K562 (cell line): Measurements from ENCODE around the gene TMEM187. TPM values are rescaled to one million over a fixed set of nuclear protein-coding genes. Genes with fewer than 3 reads are reported as not detected.

ENCODE experiments used
- CXXC5 ChIP-seq: fragments of 250-450 bp; sonication (Bioruptor Pico); IDR thresholded peaks from 2 replicates; pipeline ENCODE4 v1.8.0; 2022; ENCODE audit warnings: inconsistent platforms, mild to moderate bottlenecking, moderate library complexity
- HDAC6 ChIP-seq: IDR thresholded peaks from 2 replicates; pipeline ENCODE4 v1.6.1; 2012; ENCODE audit warnings: low read depth, mild to moderate bottlenecking, control low read depth, inconsistent platforms, low read length, moderate library complexity
- MAZ ChIP-seq, 2 experiments: fragments of 450-650 bp in 1 of 2; sonication (generic) in 1 of 2; formaldehyde crosslinking; IDR thresholded peaks in 1 of 2; conservative IDR thresholded peaks in 1 of 2; 2 replicates each; pipeline versions ENCODE4 v1.4.0 to v1.5.0; 2020; ENCODE audit warnings: mild to moderate bottlenecking in 1 of 2, missing genetic modification reagents in 1 of 2
- MED1 ChIP-seq: sonication (generic); formaldehyde crosslinking; IDR thresholded peaks from 2 replicates; pipeline ENCODE4 v1.8.1; 2023; ENCODE audit warnings: missing genetic modification reagents, borderline replicate concordance
- SP1 ChIP-seq: sonication (generic); formaldehyde crosslinking; IDR thresholded peaks from 2 replicates; pipeline ENCODE4 v1.8.1; 2022; ENCODE audit warnings: mild to moderate bottlenecking, missing genetic modification reagents
- XRCC3 ChIP-seq: fragments of 450-650 bp; IDR thresholded peaks from 2 replicates; pipeline ENCODE4 v1.6.1; 2017; ENCODE audit warnings: mild to moderate bottlenecking, moderate library complexity
- ZNF134 ChIP-seq: fragments of 250-450 bp; sonication (Bioruptor Pico); conservative IDR thresholded peaks from 2 replicates; pipeline ENCODE4 v1.4.0; 2020
- ZNF589 ChIP-seq: fragments of 200-800 bp; sonication (Bioruptor generic); IDR thresholded peaks from 2 replicates; pipeline ENCODE4 v1.6.1; 2016; ENCODE audit warnings: low read depth, missing genetic modification characterization, missing compliant biosample characterization
- polyA plus RNA-seq, 8 experiments: library from polyadenylated mRNA; depleted of rRNA in 4 of 8; stranded (reverse) in 5 of 8; unstranded in 3 of 8; fragments of >200 nt; fragmentation: Nextera tagmentation in 2 of 8; fragmentation: Illumina TruSeq in 1 of 8; extraction: Ambion mirVana in 2 of 8; extraction: Trizol in 1 of 8; gene quantifications; 2 replicates each; pipeline versions ENCODE4 v1.2.1 to v1.2.3, GENCODE V29; 2011 to 2014; ENCODE audit warnings: inconsistent platforms in 1 of 8, missing spikeins in 1 of 8
- total RNA-seq, 7 experiments: library from RNA; depleted of rRNA in 6 of 7; stranded (reverse); fragments of >200 nt in 6 of 7; fragmentation: Illumina TruSeq in 2 of 7; extraction: Trizol in 2 of 7; gene quantifications; 2 replicates each; pipeline versions ENCODE4 v1.2.1 to v1.2.3, GENCODE V29; 2011 to 2021; ENCODE audit warnings: low replicate concordance in 1 of 7
- TF ChIP-seq, protein P1 (sequence below): sonication (generic); formaldehyde crosslinking; IDR thresholded peaks from 2 replicates; pipeline ENCODE4 v1.8.0; 2022; ENCODE audit warnings: mild to moderate bottlenecking, missing genetic modification reagents
- TF ChIP-seq, protein P2 (sequence below): fragments of 200-800 bp; sonication (Bioruptor generic); IDR thresholded peaks from 2 replicates; pipeline ENCODE4 v1.6.1; 2017; ENCODE audit warnings: missing genetic modification characterization, missing compliant biosample characterization
- TF ChIP-seq, protein P3 (sequence below): fragments of 450-650 bp; formaldehyde crosslinking; IDR thresholded peaks from 2 replicates; pipeline ENCODE4 v1.4.0; 2022; ENCODE audit warnings: missing genetic modification characterization
- TF ChIP-seq, protein P4 (sequence below): fragments of 450-650 bp; IDR thresholded peaks from 2 replicates; pipeline ENCODE4 v1.6.1; 2016; ENCODE audit warnings: antibody characterized with exemption
- TF ChIP-seq, protein P5 (sequence below): fragments of 200-800 bp; sonication (Bioruptor generic); IDR thresholded peaks from 2 replicates; pipeline ENCODE4 v1.6.1; 2016; ENCODE audit warnings: missing genetic modification characterization, missing compliant biosample characterization
- TF ChIP-seq, protein P6 (sequence below): fragments of 450-650 bp; IDR thresholded peaks from 2 replicates; pipeline ENCODE4 v1.6.1; 2018; ENCODE audit warnings: mild to moderate bottlenecking, low read depth; ENCODE audit not compliant: partially characterized antibody

Gene TMEM187
- total and polyA plus RNA-seq, 9 of the 15 experiments (the other 6 are each of a cell fraction or from before 2014, with no cell fraction given), result 0.13 to 6.4 (median 1.6) TPM

DNA sequence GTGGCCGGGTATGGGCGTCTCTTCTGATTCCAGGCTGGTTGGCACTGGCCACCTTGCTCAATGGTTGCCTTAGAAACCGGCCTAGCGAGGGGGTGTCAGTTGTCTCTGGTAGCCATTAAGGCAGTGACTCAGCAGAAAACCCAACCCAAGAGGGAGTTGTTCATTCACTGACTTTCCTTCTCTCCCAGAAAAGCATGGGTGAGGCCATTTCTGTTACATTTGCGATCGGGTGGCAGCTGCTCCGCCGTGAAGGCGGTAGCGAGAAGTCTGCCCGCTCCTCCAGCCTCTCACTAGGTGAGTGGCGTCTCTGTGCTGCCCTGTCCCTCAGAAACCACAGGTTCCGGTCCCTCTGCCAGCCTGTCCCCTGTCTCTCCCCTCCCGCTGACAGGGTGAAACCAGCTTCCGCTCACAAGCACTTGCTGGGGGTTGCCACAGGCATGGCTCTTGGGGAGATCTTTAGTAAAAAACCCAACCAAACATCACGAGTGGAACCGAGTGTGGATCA is 29.7 kb downstream of the TMEM187 start (continued):
- TF ChIP-seq, protein P1, sequence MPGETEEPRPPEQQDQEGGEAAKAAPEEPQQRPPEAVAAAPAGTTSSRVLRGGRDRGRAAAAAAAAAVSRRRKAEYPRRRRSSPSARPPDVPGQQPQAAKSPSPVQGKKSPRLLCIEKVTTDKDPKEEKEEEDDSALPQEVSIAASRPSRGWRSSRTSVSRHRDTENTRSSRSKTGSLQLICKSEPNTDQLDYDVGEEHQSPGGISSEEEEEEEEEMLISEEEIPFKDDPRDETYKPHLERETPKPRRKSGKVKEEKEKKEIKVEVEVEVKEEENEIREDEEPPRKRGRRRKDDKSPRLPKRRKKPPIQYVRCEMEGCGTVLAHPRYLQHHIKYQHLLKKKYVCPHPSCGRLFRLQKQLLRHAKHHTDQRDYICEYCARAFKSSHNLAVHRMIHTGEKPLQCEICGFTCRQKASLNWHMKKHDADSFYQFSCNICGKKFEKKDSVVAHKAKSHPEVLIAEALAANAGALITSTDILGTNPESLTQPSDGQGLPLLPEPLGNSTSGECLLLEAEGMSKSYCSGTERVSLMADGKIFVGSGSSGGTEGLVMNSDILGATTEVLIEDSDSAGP, result no peak
- no peak for TF ChIP-seq MED1 (CRISPR knock-in tag)
- peak; percentile 94 for TF ChIP-seq ZNF589 (CRISPR knock-in tag)
- TF ChIP-seq, protein P2, sequence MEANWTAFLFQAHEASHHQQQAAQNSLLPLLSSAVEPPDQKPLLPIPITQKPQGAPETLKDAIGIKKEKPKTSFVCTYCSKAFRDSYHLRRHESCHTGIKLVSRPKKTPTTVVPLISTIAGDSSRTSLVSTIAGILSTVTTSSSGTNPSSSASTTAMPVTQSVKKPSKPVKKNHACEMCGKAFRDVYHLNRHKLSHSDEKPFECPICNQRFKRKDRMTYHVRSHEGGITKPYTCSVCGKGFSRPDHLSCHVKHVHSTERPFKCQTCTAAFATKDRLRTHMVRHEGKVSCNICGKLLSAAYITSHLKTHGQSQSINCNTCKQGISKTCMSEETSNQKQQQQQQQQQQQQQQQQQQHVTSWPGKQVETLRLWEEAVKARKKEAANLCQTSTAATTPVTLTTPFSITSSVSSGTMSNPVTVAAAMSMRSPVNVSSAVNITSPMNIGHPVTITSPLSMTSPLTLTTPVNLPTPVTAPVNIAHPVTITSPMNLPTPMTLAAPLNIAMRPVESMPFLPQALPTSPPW (CRISPR knock-in tag), result peak; percentile 79
- TF ChIP-seq, protein P3, sequence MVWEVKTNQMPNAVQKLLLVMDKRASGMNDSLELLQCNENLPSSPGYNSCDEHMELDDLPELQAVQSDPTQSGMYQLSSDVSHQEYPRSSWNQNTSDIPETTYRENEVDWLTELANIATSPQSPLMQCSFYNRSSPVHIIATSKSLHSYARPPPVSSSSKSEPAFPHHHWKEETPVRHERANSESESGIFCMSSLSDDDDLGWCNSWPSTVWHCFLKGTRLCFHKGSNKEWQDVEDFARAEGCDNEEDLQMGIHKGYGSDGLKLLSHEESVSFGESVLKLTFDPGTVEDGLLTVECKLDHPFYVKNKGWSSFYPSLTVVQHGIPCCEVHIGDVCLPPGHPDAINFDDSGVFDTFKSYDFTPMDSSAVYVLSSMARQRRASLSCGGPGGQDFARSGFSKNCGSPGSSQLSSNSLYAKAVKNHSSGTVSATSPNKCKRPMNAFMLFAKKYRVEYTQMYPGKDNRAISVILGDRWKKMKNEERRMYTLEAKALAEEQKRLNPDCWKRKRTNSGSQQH (CRISPR knock-in tag), result peak; percentile 80; the same call in 1 of the 2 replicates
- peak in 1 of 2 experiments; percentile 75; a peak in 2 of 4 replicates for TF ChIP-seq MAZ (CRISPR knock-in tag; conservative IDR thresholded peaks at IDR 0.05 in 1 of 2, IDR thresholded peaks at IDR 0.05 in 1 of 2)
- TF ChIP-seq HDAC6, result no peak
- TF ChIP-seq, protein P4, sequence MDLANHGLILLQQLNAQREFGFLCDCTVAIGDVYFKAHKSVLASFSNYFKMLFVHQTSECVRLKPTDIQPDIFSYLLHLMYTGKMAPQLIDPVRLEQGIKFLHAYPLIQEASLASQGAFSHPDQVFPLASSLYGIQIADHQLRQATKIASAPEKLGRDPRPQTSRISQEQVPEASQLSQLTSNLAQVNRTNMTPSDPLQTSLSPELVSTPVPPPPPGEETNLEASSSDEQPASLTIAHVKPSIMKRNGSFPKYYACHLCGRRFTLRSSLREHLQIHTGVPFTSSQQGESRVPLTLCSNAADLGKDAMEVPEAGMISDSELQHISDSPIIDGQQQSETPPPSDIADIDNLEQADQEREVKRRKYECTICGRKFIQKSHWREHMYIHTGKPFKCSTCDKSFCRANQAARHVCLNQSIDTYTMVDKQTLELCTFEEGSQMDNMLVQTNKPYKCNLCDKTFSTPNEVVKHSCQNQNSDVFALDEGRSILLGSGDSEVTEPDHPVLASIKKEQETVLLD, result no peak
- TF ChIP-seq CXXC5 (CRISPR knock-in tag), result peak; percentile 80
- TF ChIP-seq SP1 (CRISPR knock-in tag), result no peak
- TF ChIP-seq XRCC3, result no peak
- TF ChIP-seq, protein P5, sequence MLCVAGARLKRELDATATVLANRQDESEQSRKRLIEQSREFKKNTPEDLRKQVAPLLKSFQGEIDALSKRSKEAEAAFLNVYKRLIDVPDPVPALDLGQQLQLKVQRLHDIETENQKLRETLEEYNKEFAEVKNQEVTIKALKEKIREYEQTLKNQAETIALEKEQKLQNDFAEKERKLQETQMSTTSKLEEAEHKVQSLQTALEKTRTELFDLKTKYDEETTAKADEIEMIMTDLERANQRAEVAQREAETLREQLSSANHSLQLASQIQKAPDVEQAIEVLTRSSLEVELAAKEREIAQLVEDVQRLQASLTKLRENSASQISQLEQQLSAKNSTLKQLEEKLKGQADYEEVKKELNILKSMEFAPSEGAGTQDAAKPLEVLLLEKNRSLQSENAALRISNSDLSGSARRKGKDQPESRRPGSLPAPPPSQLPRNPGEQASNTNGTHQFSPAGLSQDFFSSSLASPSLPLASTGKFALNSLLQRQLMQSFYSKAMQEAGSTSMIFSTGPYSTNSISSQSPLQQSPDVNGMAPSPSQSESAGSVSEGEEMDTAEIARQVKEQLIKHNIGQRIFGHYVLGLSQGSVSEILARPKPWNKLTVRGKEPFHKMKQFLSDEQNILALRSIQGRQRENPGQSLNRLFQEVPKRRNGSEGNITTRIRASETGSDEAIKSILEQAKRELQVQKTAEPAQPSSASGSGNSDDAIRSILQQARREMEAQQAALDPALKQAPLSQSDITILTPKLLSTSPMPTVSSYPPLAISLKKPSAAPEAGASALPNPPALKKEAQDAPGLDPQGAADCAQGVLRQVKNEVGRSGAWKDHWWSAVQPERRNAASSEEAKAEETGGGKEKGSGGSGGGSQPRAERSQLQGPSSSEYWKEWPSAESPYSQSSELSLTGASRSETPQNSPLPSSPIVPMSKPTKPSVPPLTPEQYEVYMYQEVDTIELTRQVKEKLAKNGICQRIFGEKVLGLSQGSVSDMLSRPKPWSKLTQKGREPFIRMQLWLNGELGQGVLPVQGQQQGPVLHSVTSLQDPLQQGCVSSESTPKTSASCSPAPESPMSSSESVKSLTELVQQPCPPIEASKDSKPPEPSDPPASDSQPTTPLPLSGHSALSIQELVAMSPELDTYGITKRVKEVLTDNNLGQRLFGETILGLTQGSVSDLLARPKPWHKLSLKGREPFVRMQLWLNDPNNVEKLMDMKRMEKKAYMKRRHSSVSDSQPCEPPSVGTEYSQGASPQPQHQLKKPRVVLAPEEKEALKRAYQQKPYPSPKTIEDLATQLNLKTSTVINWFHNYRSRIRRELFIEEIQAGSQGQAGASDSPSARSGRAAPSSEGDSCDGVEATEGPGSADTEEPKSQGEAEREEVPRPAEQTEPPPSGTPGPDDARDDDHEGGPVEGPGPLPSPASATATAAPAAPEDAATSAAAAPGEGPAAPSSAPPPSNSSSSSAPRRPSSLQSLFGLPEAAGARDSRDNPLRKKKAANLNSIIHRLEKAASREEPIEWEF (CRISPR knock-in tag), result peak; percentile 98
- TF ChIP-seq ZNF134 (CRISPR knock-in tag), result peak; percentile 79
- TF ChIP-seq, protein P6, sequence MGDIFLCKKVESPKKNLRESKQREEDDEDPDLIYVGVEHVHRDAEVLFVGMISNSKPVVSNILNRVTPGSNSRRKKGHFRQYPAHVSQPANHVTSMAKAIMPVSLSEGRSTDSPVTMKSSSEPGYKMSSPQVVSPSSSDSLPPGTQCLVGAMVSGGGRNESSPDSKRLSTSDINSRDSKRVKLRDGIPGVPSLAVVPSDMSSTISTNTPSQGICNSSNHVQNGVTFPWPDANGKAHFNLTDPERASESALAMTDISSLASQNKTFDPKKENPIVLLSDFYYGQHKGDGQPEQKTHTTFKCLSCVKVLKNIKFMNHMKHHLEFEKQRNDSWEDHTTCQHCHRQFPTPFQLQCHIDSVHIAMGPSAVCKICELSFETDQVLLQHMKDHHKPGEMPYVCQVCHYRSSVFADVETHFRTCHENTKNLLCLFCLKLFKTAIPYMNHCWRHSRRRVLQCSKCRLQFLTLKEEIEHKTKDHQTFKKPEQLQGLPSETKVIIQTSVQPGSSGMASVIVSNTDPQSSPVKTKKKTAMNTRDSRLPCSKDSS, result no peak
